Stimulated activated naive CD4-positive, alpha-beta T cell treated with Interleukin-2 at 50 U/mL for 16 hours (primary cell): ENCODE results near the gene ERN2.
"Not testable (repeated sequence)": the region's sequence is repeated elsewhere in the genome, so short reads cannot be mapped to it uniquely, and the experiment has no call there.

Experiments
- DNase-seq: peaks from one replicate; lab custom pipeline; 2025; lab: John Stamatoyannopoulos, UW

ERN2 gene

GRCh38 chr16:23712976-23713375, at the start of gene ERN2:
Gene ERN2 (minus strand): TSS chr16:23713222. CDS start chr16:23713187, 35 bp downstream.
- no peak for DNase-seq

DNA sequence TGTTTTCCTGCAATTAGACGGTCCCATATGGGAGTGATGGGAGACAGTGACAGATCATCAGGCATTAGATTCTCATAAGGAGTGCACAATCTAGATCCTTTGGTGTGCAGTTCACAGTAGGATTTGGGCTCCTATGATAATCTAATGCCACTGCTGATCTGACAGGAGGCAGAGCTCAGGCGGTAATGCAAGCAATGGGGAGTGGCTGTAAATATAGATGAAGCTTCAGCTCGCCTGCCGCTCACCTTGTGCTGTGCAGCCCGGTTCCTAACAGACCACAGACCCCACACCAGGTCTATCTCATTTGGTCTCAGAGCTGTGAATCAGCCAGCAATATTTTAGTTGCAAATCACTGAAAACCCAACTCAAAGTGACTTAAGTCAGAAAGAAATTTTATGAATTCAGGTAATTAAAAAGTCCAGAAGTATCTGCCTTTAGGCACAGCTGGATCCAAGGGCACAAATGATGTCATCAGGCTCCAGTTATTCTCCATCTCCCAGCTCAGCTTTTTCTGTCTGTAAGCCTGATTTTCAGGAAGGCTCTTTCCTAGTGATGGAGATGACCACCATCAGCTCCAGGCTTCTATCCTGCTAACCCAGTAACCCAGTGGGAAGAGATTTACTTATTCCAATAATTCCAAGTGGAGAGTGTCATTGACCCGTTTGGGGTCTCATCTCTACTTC, 45.1 kb upstream of the ERN2 start:
- DNase-seq = no peak

DNA sequence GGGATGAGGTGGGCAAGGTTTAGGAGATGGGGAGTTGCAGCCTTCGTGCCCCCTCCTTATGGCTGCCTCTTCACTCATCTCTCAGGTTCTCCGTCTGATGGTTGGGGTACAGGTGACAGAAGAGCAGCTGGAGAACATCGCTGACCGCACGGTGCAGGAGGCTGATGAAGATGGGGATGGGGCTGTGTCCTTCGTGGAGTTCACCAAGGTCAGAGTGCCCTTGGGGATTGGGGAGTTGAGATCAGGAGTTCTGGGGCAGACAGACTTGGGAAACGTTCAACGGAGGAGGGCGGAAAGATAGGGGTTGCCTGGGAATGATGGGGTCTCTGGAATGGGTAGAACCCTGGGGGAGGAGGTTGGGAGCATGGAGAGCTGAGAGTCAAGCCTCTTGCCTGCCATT, 44.1 kb upstream of the ERN2 start:
- no peak for DNase-seq

DNA sequence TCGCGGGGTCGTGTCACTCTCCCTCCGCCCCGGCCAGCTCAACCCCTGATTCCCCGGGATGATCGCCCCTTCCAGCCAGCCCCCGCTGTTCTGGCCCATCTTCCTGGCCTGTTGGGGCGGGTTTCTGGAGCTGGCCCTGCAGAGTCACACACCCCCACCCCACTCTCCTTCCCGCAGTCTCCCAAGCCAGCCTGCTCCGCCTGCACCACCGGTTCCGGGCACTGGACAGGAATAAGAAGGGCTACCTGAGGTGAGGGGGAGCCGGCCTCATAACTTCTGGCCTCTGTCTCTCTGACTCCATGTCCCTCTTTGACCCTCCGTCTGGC, 42.4 kb upstream of the ERN2 start:
- DNase-seq = no peak

DNA sequence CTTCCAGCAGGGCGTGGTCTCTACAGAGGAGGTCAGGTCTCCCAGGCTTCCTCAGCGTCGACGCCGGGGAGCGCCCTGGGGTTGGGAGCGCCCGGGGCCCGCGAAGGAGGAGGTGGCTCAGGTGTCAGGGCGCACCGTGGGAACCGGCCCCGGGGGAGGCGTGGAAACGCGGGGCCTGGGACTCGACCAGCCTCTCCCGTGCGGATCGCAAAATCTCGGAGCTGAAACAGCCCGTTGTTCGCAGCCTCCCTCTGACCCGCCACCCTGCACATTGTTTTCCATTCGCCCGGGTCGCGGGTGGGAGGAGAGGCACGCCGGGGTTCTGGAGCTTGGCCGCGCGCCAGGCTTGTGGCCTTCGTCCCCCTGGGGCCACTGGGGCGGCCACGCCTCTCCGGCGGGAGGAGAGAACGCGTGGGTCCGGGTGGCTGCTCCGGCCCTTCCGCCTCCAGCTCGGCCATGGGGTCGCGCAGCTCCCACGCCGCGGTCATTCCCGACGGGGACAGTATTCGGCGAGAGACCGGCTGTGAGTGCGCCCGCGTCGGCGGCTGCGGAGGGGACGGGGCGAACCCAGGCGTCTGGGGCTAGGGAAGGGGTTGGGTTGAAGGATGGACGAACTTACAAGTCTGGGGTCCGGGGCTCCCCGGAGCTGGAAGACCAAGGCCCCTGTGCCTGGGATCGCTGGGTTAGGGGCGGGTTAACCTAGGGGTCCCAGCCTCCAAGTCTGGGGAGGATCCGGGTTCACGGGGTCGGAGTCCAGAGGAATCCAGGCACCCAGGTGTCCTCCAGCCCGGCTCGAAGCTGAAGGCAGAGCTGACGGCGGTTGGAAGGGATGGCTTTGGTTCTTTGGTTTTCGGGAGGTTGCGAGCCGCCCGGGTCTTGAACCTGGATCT, 41.8 kb upstream of the ERN2 start, which contains the start of gene CHP2:
Gene CHP2 (plus strand): TSS at position 433 of the 890 bp plus-strand sequence. CDS start 24 bp downstream, at position 457.
- DNase-seq = no peak

GRCh38 chr16:23753908-23754593, 41.0 kb upstream of the ERN2 start:
- no peak for DNase-seq

DNA sequence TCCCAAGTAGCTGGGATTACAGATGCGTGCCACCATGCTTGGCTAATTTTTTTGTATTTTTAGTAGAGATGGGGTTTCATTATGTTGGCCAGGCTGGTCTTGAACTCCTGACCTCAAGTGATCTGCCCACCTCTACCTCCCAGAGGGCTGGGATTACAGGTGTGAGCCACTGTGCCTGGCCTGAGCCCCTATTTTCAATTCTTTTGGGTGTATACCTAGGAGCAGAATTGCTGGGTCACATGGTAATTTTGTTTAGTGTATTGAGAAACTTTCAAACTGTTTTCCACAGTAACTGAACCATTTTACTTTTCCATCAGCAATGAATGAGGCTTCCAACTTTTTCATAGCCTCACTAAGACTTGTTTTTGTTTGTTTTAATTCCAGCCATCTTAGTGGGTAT, 38.0 kb upstream of the ERN2 start:
- DNase-seq = not testable (repeated sequence)

DNA sequence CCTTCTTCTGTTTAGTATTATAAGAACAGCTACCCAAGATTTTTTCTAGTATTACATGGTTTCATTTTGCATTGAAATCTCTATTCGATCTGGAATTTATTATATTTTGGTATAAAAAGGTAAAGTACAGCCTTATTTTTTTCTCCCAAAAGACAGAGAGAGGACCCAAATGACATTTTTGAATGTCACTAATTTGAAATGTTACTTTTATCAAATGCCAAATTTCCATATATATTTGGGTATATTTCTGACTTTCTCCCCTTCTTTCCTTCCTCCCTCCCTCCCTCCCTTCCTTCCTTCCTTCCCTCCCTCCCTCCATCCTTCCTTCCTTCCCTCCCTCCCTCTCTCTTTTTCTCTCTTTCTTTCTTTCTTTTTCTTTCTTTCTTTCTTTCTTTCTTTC, 35.6 kb upstream of the ERN2 start:
- DNase-seq = no peak

DNA sequence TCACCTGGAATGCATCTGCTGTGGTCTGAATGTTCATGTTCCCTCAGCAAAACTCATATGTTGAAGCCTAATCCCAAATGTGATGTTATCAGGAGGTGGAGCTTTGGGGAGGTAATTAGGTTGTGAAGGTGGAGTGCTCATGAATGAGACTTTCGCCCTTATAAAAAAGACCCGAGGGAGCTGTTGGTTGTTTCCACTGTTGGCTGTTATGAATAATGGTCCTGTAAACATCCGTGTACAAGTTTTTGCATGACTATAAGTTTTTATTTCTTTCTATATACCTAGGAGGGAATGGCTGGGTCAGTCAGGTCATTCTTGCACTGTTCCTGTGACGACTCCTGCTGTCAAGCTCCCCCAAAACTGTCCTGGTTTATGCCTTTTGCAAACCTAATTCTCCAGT, 32.2 kb upstream of the ERN2 start:
- no peak for DNase-seq

DNA sequence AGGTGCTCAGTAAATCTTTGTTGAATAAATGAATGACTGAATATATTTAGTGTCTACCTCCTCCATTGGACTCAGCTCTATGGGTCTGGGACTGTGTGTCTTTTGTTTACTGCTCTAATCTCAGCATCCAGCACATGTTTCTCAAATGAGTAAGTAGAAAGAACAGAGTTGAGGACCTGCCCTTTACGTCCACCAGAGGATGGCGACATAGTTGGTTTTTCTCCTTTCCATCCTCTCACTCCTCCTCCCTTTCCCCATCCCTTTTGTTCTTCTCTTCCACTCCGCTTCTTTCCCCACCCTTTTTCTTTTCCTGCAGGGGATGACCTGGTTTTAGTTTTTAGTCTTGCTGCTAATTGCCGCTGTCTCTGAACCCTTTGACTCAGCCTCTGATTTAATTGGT, 29.7 kb upstream of the ERN2 start:
- DNase-seq = no peak

GRCh38 chr16:23741675-23742303, 28.8 kb upstream of the ERN2 start:
- no peak for DNase-seq

GRCh38 chr16:23739516-23739915, 26.5 kb upstream of the ERN2 start:
- no peak for DNase-seq

GRCh38 chr16:23737423-23738028, 24.5 kb upstream of the ERN2 start:
- DNase-seq = not testable (repeated sequence)

GRCh38 chr16:23734176-23734893, 21.3 kb upstream of the ERN2 start:
- no peak for DNase-seq

DNA sequence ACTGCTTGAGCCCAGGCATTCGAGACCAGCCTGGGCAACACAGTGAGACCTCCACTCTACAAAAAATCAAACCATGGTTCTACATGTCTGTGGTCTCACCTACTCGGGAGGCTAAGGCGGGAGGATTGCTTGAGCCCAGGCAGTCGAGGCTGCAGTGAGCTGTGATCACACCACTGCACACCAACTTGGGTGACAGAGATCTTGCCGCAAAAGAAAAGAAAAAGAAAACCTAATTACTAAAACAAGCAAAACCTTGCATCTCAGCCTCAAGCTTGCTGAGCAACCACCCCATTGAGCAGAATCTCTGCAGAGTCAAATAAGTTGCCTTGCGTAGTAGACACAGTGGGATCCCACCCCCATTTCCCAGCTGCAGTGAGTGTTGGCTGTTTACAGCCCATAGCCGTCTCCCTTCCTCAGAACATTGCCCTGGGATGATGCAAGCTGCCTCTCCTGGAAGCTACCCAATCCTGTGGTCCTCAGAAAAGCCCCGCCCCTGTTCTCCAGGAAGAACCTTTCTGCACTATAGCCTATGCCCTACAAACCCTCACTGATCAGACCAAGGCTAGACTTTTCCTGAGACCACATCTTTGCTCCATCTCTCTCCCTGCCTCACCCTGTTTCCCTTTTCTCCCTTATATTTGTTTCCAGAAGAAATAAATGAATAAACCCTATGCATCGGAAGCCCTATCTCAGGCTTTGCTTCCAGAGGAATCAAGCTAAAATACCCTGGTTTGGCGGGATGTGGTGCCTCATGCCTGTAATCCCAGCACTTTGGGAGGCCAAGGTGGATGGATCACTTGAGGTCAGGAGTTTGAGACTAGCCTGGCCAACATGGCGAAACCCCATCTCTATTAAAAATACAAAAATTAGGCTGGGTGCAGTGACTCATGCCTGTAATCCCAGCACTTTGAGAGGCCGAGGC, 16.7 kb upstream of the ERN2 start:
- DNase-seq = no peak

- DNase-seq = no peak
These were observed 15.1 kb upstream of the ERN2 start for GRCh38 chr16:23728112-23728477.

DNA sequence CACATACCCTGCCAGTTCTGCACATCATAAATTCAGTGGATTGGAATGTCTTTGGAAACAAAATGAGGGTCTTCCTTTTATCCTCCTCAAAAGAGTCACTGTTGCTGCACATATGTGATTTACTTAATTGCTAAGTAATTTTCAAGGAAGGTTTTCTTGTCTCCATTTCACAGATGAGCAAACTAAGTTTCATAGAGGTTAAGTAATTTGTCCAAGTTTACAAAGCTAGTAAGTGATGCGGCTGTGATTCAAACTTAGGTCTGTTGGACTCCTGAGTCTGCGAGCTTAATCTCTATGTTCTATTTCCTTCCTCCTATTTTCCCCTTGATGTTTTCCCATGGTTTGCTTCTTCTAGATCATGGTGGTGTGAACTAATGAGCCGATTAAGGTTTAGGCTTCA, 13.7 kb upstream of the ERN2 start:
- DNase-seq = no peak

- no peak for DNase-seq
These were observed 11.7 kb upstream of the ERN2 start for GRCh38 chr16:23724785-23725131.

- no peak for DNase-seq
These were observed 11.2 kb upstream of the ERN2 start for GRCh38 chr16:23724096-23724784.
